Colon (tissue), 2 donors: ENCODE data around the gene MFAP2.
"Not testable (repeated sequence)": the region's sequence is repeated elsewhere in the genome, so short reads cannot be mapped to it uniquely, and the experiment has no call there.

ENCODE experiments used
- FAIRE-seq: peaks from 2 replicates; lab custom pipeline; 2012; peaks lifted over from hg19 to GRCh38; lab: Jason Lieb, UNC
- donor health status: control.
- donor health status: control.

The MFAP2 gene

GRCh38 chr1:16979475-16980327 is 719 bp downstream of the MFAP2 start:
- FAIRE-seq, result no peak

GRCh38 chr1:16978567-16979474 is 1.6 kb downstream of the MFAP2 start:
- FAIRE-seq, result no peak

- FAIRE-seq, result no peak
Measured at GRCh38 chr1:16978139-16978538, 2.3 kb downstream of the MFAP2 start.

GRCh38 chr1:16977377-16977776 is 3.0 kb downstream of the MFAP2 start:
- FAIRE-seq, result no peak

GRCh38 chr1:16976966-16977365 is 3.5 kb downstream of the MFAP2 start:
- FAIRE-seq, result no peak

GRCh38 chr1:16975838-16976237 is 4.6 kb downstream of the MFAP2 start:
- FAIRE-seq, result no peak

GRCh38 chr1:16975211-16975610 is 5.2 kb downstream of the MFAP2 start:
- FAIRE-seq, result no peak

- FAIRE-seq, result no peak
Measured at GRCh38 chr1:16973215-16973614, 7.2 kb downstream of the MFAP2 start.

GRCh38 chr1:16972189-16972895 is 8.1 kb downstream of the MFAP2 start:
- FAIRE-seq, result no peak

- FAIRE-seq, result no peak
Measured at GRCh38 chr1:16971341-16972188, 8.9 kb downstream of the MFAP2 start.

GRCh38 chr1:16970132-16970910 is 10.1 kb downstream of the MFAP2 start:
- FAIRE-seq, result no peak

GRCh38 chr1:16969651-16970050 is 10.8 kb downstream of the MFAP2 start:
- FAIRE-seq, result no peak

GRCh38 chr1:16969057-16969611 is 11.3 kb downstream of the MFAP2 start:
- FAIRE-seq, result no peak

GRCh38 chr1:16968372-16968771 is 12.0 kb downstream of the MFAP2 start:
- FAIRE-seq, result no peak

GRCh38 chr1:16967962-16968361 is 12.5 kb downstream of the MFAP2 start:
- no peak for FAIRE-seq

- FAIRE-seq, result no peak
Measured at GRCh38 chr1:16967095-16967575, 13.3 kb downstream of the MFAP2 start.

- no peak for FAIRE-seq
Measured at GRCh38 chr1:16966282-16966681, 14.1 kb downstream of the MFAP2 start.

- FAIRE-seq, result no peak
Measured at GRCh38 chr1:16965486-16966067, 14.8 kb downstream of the MFAP2 start.

- FAIRE-seq, result not testable (repeated sequence)
Measured at GRCh38 chr1:16964169-16964568, 16.3 kb downstream of the MFAP2 start.
